ENCODE results near the gene PPARA.

GRCh38 chr22:46187862-46188261 lies 37.5 kb downstream of the PPARA start:
- TF ChIP-seq CTCF (IDR thresholded peaks at IDR 0.05 in 2 of 3, conservative IDR thresholded peaks at IDR 0.05 in 1 of 3; ENCODE audit: insufficient read depth in 2 of 3, low read depth in 1 of 3, low read length in 3 of 3) (no peak), CHD2 (IDR thresholded peaks at IDR 0.05; ENCODE audit: low read depth, low read length) (no peak), CREB1 (IDR thresholded peaks at IDR 0.05) (no peak), CREB1 (CRISPR knock-in tag; IDR thresholded peaks at IDR 0.05) (no peak), POLR2A (conservative IDR thresholded peaks at IDR 0.05) (no peak), POLR2AphosphoS2 (IDR thresholded peaks at IDR 0.05; ENCODE audit: low read length) (no peak), JUN (IDR thresholded peaks at IDR 0.05; ENCODE audit: borderline replicate concordance, low read depth, low read length) (no peak), JUN (CRISPR knock-in tag; IDR thresholded peaks at IDR 0.05; ENCODE audit: borderline replicate concordance) (no peak), SIN3B (IDR thresholded peaks at IDR 0.05; ENCODE audit: low read depth) (no peak), HNRNPH1 (optimal IDR thresholded peaks at IDR 0.05; ENCODE audit: low read depth, low read length) (no peak), SREBF2 (CRISPR knock-in tag; IDR thresholded peaks at IDR 0.05) (no peak)

All from K562 (cell line).